ENCODE data around the gene MALAT1. TPM values are rescaled to one million over a fixed set of nuclear protein-coding genes. Genes with fewer than 3 reads are reported as not detected.

Gene MALAT1
- total RNA-seq, 1 experiment from 2014 or later, result 6,000 TPM

GRCh38 chr11:65487467-65488272, 11.2 kb upstream of the MALAT1 start:
- intact Hi-C loops (cut with micrococcal nuclease), result no loop called here
- H3K4me3 ChIP-seq (replicated peaks in 1 of 2; ENCODE audit: low read depth in 1 of 2, low read length in 2 of 2), result peak overlapping the region; percentile 10 to 27

More at GRCh38 chr11:65487467-65488272, 11.2 kb upstream of the MALAT1 start:
- Histone ChIP-seq H3K27me3 (ENCODE audit: insufficient read depth, low read length) (no peaks in the 10 kb centered on the region), H3K9me2 (ENCODE audit: insufficient read depth) (no peaks in the 10 kb centered on the region), H3K27ac (ENCODE audit: low read depth, low read length) (peak overlapping the region; percentile 98), H3K9me3 (ENCODE audit: control insufficient read depth in 1 of 2, insufficient read depth in 1 of 2, low read depth in 1 of 2, low read length in 2 of 2) (no peaks in the 10 kb centered on the region), H2AFZ (ENCODE audit: low read depth, low read length, poor library complexity, severe bottlenecking) (no peak overlapping the region), H3K4me2 (ENCODE audit: low read length) (peak overlapping the region; percentile 77), H4K20me1 (ENCODE audit: insufficient read depth) (no peaks in the 10 kb centered on the region), H3K36me3 (ENCODE audit: control insufficient read depth in 1 of 2, insufficient read depth in 2 of 2, low read length in 2 of 2) (no peaks in the 10 kb centered on the region), H3K4me1 (ENCODE audit: control insufficient read depth in 1 of 2, insufficient read depth in 2 of 2, low read length in 2 of 2) (peaks cover 84 to 88% of the 10 kb centered on the region in 2 experiments), H3K9ac (ENCODE audit: low read length) (peak overlapping the region; percentile 67), H3K79me2 (ENCODE audit: insufficient read depth, low read length) (0 out of 2 replicates have a peak, but pooled peaks cover under 1% of the 10 kb centered on the region)
- RAD21 ChIA-PET (ENCODE audit: low non-redundant PET in 1 of 2, low total read pairs in 2 of 2, uncharacterized antibody in 2 of 2, unreplicated experiment in 2 of 2), result interaction anchor here in 1 of 2 experiments (0.7 to 1.2 kb wide), 2 partner anchors 8 to 9 kb away, joined by 3 read pairs; no protein-coding TSS in a partner anchor
- TF ChIP-seq ZBTB33 (IDR thresholded peaks at IDR 0.05; ENCODE audit: extremely low read depth, insufficient replicate concordance, low read length) (no peak), ATF3 (IDR thresholded peaks at IDR 0.05) (no peak)
- no TSS peak for BruUV-seq (replicated peaks)
- ATAC-seq, result peak; percentile 71
- POLR2A ChIA-PET, result interaction anchor here (0.8 to 26.7 kb wide), 4 partner anchors 13 to 66 kb away, joined by 3 to 1499 read pairs (median 742); partner anchors contain the start of genes MALAT1 and NEAT1
- CTCF ChIA-PET, result interaction anchor here (0.9 to 1.4 kb wide), 3 partner anchors 9 to 32 kb away, joined by 3 to 8 read pairs (median 3); no protein-coding TSS in a partner anchor
- DNase-seq (ENCODE audit: low read depth, low spot score), result peak; percentile 99

All from HCT116 (cell line).